Type B pancreatic cell (in vitro differentiated cells): ENCODE measurements around the gene SYTL1. TPM values are rescaled to one million over a fixed set of nuclear protein-coding genes. Genes with fewer than 3 reads are reported as not detected.

Experiments
- DNase-seq: peaks from one replicate; pipeline ENCODE4 v3.0.0; 2021; ENCODE audit warnings: mixed read lengths; ENCODE audit not compliant: unreplicated experiment; ENCODE audit errors: extremely low spot score
- H3K27ac Mint-ChIP-seq: 2 replicates; pipeline ENCODE4 v1.8.0; 2021; ENCODE audit warnings: mild to moderate bottlenecking, mixed read lengths
- H3K27me3 Mint-ChIP-seq: 2 replicates; pipeline ENCODE4 v1.8.0; 2021; ENCODE audit warnings: mixed read lengths
- H3K36me3 Mint-ChIP-seq: 2 replicates; pipeline ENCODE4 v1.8.0; 2021; ENCODE audit warnings: mixed read lengths
- H3K4me1 Mint-ChIP-seq: one replicate; pipeline ENCODE4 v1.8.0; 2021; ENCODE audit warnings: mixed read lengths; ENCODE audit not compliant: unreplicated experiment
- H3K4me3 Mint-ChIP-seq: 2 replicates; pipeline ENCODE4 v1.8.0; 2021; ENCODE audit warnings: mild to moderate bottlenecking, mixed read lengths
- H3K9me3 Mint-ChIP-seq: 2 replicates; pipeline ENCODE4 v1.8.0; 2021; ENCODE audit warnings: mixed read lengths
- total RNA-seq: library from RNA; stranded (reverse); gene quantifications from 2 replicates; pipeline ENCODE4 v1.2.1, GENCODE V29; 2021; ENCODE audit warnings: low replicate concordance
- TF ChIP-seq, protein P1 (sequence below): fragments of 200-600 bp; sonication (generic); conservative IDR thresholded peaks from 2 replicates; pipeline ENCODE4 v1.5.0; 2021; ENCODE audit warnings: antibody characterized with exemption, mild to moderate bottlenecking

Gene SYTL1
- total RNA-seq, 1 donor from 2014 or later: 37.2 TPM

DNA sequence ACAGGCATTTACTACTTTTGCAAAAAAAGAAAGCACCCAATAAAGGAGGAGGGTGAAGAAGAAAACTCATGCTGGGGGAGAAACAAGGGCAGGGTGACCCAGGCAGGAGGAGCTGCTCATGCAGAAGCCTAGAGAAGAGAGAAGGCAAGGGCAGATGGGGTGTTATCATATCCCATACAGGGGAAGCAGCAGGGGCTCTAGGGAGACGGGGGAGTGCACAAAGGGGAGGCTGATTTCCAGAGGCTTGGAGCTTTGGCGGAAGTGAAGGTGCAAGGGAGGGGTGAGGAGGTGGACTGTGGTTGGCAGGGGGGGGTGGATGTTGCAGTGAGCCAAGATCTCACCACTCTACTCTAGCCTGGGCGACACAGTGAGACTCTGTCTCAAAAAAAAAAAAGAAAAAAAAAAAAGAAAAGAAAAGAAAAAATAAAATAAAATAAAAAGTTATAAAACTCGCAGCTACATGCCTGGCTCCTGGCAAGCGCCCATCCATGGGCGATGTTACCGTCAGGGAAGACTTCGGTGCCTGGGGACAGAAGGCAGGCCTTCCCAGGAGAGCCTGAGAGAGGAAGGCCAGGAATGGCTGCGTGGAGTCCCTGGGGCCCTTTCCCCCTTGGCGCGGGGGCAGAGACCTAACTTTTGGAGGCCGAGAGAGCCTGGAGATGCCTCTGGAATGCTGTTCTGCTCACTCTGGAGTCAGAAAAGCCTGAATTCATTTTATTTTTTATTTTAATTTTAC lies 36.1 kb downstream of the SYTL1 start:
- H3K27me3 Mint-ChIP-seq: peaks cover 12% of the 10 kb centered on the region
- no peaks in the 10 kb centered on the region for H3K9me3 Mint-ChIP-seq
- H3K4me3 Mint-ChIP-seq: no peak overlapping the region
- no peak overlapping the region for H3K27ac Mint-ChIP-seq
- TF ChIP-seq, protein P1, sequence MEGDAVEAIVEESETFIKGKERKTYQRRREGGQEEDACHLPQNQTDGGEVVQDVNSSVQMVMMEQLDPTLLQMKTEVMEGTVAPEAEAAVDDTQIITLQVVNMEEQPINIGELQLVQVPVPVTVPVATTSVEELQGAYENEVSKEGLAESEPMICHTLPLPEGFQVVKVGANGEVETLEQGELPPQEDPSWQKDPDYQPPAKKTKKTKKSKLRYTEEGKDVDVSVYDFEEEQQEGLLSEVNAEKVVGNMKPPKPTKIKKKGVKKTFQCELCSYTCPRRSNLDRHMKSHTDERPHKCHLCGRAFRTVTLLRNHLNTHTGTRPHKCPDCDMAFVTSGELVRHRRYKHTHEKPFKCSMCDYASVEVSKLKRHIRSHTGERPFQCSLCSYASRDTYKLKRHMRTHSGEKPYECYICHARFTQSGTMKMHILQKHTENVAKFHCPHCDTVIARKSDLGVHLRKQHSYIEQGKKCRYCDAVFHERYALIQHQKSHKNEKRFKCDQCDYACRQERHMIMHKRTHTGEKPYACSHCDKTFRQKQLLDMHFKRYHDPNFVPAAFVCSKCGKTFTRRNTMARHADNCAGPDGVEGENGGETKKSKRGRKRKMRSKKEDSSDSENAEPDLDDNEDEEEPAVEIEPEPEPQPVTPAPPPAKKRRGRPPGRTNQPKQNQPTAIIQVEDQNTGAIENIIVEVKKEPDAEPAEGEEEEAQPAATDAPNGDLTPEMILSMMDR: no peak
- peaks cover 3% of the 10 kb centered on the region for H3K4me1 Mint-ChIP-seq
- H3K36me3 Mint-ChIP-seq: no peaks in the 10 kb centered on the region
- DNase-seq: no peak

DNA sequence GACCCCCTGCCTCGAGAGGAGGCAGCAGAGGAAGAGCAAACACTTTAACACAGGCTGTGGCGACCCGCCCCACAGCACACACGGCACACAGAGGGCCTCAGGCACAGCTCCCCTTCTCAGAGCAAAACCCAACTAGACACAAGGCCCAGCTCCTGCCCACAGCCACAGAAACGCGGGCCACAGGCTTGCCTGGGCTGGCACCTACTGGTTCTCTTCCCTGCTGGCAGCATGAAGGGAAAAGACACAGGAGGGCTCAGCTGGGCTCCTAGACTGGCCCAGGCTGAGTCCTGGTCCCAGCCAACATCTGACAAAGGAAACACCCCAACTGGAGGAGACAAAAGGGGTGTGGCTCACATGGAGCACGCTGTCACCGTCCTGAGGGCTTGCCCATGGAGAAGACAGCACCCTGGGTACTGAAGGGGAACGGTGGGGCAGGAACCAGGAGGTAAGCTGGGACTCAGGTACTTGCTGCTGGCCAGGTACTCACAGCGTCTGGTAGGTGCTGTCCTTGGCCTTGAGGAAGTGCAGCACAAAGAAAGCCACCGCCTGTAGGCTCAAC lies 37.8 kb downstream of the SYTL1 start:
- Mint-ChIP-seq H3K27ac (no peak overlapping the region), H3K9me3 (no peaks in the 10 kb centered on the region), H3K36me3 (no peaks in the 10 kb centered on the region), H3K4me1 (peaks cover 3% of the 10 kb centered on the region), H3K4me3 (peak overlapping the region; percentile 20), H3K27me3 (peaks cover 12% of the 10 kb centered on the region)
- TF ChIP-seq, protein P1: no peak
- DNase-seq: no peak

DNA sequence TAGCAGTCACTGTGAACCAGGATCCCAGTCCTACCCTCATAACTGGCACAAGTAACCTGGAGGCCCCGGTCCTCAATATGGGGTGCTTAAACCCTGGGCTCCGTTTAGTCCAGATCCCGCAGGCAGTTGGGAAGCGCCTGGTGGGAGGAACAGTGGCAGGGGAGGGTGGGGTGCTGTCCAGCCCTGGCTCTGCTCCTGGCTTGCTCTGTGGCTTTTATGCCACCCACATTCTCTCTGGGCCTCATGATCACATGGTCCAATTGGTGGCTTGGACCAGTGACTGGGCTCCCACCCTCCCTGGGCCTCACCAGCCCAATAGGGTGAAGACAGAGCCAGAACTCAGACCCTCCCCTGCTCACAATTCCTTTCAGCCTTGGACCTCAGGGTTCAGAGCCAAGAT lies 38.4 kb downstream of the SYTL1 start:
- H3K27me3 Mint-ChIP-seq: peaks cover 12% of the 10 kb centered on the region
- no peak overlapping the region for H3K27ac Mint-ChIP-seq
- no peak for DNase-seq
- H3K9me3 Mint-ChIP-seq: no peaks in the 10 kb centered on the region
- no peaks in the 10 kb centered on the region for H3K36me3 Mint-ChIP-seq
- H3K4me3 Mint-ChIP-seq: no peak overlapping the region
- TF ChIP-seq, protein P1: no peak
- peaks cover 3% of the 10 kb centered on the region for H3K4me1 Mint-ChIP-seq

DNA sequence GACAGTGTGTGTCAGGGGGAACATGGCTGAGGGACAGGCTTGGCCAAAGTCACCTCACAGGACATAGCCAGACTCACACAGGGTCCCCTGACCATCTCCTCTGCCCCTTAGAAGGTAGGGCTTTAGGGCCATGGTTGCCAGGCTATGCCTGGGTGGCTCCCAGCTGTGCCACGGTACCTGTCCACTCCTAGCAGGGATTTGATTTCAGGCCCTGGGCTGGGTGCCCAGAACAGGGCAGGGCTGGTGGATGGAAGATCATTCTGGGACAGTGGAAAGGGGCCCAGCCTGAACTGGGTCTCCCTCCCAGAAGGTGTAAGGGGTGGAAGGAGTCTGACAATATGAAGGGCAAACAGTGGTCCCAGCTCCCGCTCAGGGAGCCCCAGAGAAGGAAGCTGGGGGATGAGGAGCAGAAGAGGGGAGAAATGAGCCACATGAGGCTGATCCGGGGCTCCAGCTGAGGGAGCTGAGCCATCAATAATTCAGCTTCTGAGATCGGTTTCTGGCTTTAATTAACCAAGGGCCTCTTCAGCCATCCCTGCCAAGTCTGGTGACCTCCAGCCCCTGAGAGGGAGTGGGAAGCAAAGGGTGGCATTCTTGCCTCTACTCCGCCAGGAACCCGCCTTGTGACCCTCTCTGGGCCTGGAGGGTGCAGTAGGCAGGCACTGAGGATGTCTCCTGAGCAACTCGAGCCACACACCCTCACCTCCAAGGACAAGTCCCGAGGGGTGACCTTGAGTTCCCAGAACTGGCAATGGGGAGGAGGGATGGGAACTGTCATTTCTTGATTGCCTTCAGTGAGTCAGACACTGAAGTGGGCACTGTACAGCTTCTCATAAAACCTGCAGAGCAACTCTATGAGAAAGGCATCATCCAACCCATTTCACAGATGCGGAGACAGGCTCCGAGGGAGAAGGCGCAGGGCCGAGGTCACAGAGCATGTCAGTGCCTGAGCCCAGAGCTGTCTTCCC lies 39.2 kb downstream of the SYTL1 start:
- peaks cover 3% of the 10 kb centered on the region for H3K4me1 Mint-ChIP-seq
- H3K4me3 Mint-ChIP-seq: no peak overlapping the region

More for the DNA sequence above, 39.2 kb downstream of the SYTL1 start:
- DNase-seq: no peak
- Mint-ChIP-seq H3K36me3 (no peaks in the 10 kb centered on the region), H3K27ac (peak overlapping the region; percentile 61), H3K9me3 (no peaks in the 10 kb centered on the region), H3K27me3 (peaks cover 12% of the 10 kb centered on the region)
- TF ChIP-seq, protein P1: no peak
